ENCODE data around the gene SOCS4. TPM values are rescaled to one million over a fixed set of nuclear protein-coding genes. Genes with fewer than 3 reads are reported as not detected.
"Not testable (repeated sequence)": the region's sequence is repeated elsewhere in the genome, so short reads cannot be mapped to it uniquely, and the experiment has no call there.

SOCS4 gene
- total RNA-seq, 4 donors from 2014 or later = 6.4 to 17.3 (median 12.1) TPM

DNA sequence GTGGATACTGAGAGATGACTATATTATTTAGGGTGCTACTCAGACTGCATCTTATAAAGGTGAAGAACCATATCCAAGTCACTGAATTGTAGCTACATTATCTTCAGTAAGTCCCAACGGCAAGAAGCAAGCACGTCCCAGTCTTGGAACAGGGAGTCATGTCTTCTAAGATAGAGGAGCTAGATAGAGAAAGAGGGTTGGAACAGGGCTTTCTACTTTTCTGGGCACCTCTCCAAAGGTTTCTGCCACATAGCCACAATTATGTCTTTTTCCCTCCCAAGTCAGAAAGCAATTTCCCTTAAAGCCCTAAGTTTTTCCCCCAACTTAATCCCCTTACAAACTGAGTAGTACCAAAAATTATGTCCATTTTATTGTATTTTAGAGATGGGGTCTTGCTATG is 46.8 kb downstream of the SOCS4 start:
- no peaks in the 10 kb centered on the region for H3K9me3 ChIP-seq
- peak overlapping the region in 1 of 4 donors; percentile 36 for H3K27ac ChIP-seq
- no peak for DNase-seq
- intact Hi-C loops (cut with DNase I; ENCODE audit: low total_unique reads) = no loop called here
- TF ChIP-seq EP300 (IDR thresholded peaks at IDR 0.05; ENCODE audit: low read depth) (no peak), POLR2A (IDR thresholded peaks at IDR 0.05) (no peak), POLR2AphosphoS5 (IDR thresholded peaks at IDR 0.05) (no peak)
- TF ChIP-seq, protein P1, sequence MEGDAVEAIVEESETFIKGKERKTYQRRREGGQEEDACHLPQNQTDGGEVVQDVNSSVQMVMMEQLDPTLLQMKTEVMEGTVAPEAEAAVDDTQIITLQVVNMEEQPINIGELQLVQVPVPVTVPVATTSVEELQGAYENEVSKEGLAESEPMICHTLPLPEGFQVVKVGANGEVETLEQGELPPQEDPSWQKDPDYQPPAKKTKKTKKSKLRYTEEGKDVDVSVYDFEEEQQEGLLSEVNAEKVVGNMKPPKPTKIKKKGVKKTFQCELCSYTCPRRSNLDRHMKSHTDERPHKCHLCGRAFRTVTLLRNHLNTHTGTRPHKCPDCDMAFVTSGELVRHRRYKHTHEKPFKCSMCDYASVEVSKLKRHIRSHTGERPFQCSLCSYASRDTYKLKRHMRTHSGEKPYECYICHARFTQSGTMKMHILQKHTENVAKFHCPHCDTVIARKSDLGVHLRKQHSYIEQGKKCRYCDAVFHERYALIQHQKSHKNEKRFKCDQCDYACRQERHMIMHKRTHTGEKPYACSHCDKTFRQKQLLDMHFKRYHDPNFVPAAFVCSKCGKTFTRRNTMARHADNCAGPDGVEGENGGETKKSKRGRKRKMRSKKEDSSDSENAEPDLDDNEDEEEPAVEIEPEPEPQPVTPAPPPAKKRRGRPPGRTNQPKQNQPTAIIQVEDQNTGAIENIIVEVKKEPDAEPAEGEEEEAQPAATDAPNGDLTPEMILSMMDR (IDR thresholded peaks at IDR 0.05) = no peak
- H3K36me3 ChIP-seq = no peaks in the 10 kb centered on the region
- H3K4me1 ChIP-seq = peaks cover 0 to 23% (median 9%) of the 10 kb centered on the region in 4 donors
- no peaks in the 10 kb centered on the region for H3K27me3 ChIP-seq
- WGBS, 2 donors (ENCODE audit: low coverage in 1 of 2) = 62 to 73% methylated on average over 2 of the region's 2 CpGs
- no peak overlapping the region for H3K4me3 ChIP-seq
- in situ Hi-C loops (cut with MboI; ENCODE audit: low pct_ligation_motif_present in 1 of 4, low pct_unique_long_range_greater_than_20kb in 1 of 4, low sequenced_read_pairs in 3 of 4) = no loop called here

DNA sequence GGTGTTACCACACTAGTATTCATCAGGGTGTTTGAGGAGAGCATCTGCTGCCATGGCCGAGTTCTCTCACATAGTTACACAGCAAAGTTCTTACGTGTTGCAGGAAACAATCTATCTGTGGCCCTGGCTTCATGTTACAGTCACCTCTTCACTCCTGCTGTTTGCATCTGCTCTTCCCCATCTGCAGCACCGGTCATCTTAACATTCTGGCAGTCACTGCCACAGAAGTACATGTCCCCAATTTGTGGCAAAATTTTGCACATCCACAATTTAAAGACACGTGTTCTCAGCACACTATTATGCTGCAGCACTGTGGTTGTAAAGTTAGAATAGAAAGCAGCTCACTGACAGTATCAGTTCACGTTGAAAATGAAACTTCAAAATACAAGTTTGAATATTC is 47.6 kb downstream of the SOCS4 start:
- no peaks in the 10 kb centered on the region for H3K9me3 ChIP-seq
- no peak for DNase-seq
- H3K27me3 ChIP-seq = no peaks in the 10 kb centered on the region
- 20 to 48% methylated on average over 4 to 5 of the region's 5 CpGs for WGBS, 2 donors (ENCODE audit: low coverage in 1 of 2)
- in situ Hi-C loops (cut with MboI; ENCODE audit: low pct_ligation_motif_present in 1 of 4, low pct_unique_long_range_greater_than_20kb in 1 of 4, low sequenced_read_pairs in 3 of 4) (no loop called here), intact Hi-C loops (cut with DNase I; ENCODE audit: low total_unique reads) (no loop called here)
- no peak for TF ChIP-seq POLR2A (IDR thresholded peaks at IDR 0.05)
- no peak for TF ChIP-seq EP300 (IDR thresholded peaks at IDR 0.05; ENCODE audit: low read depth)
- no peak for TF ChIP-seq POLR2AphosphoS5 (IDR thresholded peaks at IDR 0.05)
- TF ChIP-seq, protein P1 (IDR thresholded peaks at IDR 0.05) = no peak
- peaks cover 0 to 23% (median 9%) of the 10 kb centered on the region in 4 donors for H3K4me1 ChIP-seq
- H3K4me3 ChIP-seq = no peak overlapping the region
- peak overlapping the region in 1 of 4 donors; percentile 36 for H3K27ac ChIP-seq
- no peaks in the 10 kb centered on the region for H3K36me3 ChIP-seq

DNA sequence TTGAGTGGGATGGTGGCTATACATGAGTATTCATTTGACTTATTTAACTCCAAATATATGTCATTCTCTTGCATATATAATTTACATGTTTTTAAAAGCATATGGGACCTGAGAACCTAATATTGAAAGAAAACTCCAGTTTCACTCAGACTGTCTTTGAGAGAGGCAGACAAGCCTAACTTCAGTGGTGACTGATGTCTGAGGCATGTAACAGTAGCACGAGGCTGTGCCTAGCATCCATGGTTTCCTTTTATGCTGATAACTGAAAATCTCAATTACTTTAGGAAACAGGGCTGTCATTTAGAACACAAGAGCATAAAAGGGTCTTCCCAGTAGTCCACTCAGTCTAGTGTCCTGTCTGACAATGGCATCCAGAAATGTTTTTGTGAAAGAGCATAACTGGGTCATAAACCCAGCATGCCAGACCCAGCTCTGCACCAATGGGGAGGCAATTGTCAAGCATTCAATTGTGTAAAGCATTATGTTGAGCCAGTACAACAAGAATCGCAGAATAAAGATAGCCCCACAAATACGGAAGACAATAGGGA is 48.7 kb downstream of the SOCS4 start:
- Histone ChIP-seq H3K9me3 (no peaks in the 10 kb centered on the region), H3K36me3 (no peaks in the 10 kb centered on the region), H3K4me3 (no peak overlapping the region), H3K27ac (no peak overlapping the region), H3K4me1 (peaks cover 0 to 23% (median 9%) of the 10 kb centered on the region in 4 donors), H3K27me3 (no peaks in the 10 kb centered on the region)
- WGBS, 2 donors (ENCODE audit: low coverage in 1 of 2) = 83 to 85% methylated on average over 3 of the region's 3 CpGs
- DNase-seq = no peak
- in situ Hi-C loops (cut with MboI; ENCODE audit: low pct_ligation_motif_present in 1 of 4, low pct_unique_long_range_greater_than_20kb in 1 of 4, low sequenced_read_pairs in 3 of 4) = no loop called here
- intact Hi-C loops (cut with DNase I; ENCODE audit: low total_unique reads) = no loop called here
- no peak for TF ChIP-seq POLR2AphosphoS5 (IDR thresholded peaks at IDR 0.05)
- TF ChIP-seq, protein P1 (IDR thresholded peaks at IDR 0.05) = no peak
- no peak for TF ChIP-seq EP300 (IDR thresholded peaks at IDR 0.05; ENCODE audit: low read depth)
- no peak for TF ChIP-seq POLR2A (IDR thresholded peaks at IDR 0.05)

DNA sequence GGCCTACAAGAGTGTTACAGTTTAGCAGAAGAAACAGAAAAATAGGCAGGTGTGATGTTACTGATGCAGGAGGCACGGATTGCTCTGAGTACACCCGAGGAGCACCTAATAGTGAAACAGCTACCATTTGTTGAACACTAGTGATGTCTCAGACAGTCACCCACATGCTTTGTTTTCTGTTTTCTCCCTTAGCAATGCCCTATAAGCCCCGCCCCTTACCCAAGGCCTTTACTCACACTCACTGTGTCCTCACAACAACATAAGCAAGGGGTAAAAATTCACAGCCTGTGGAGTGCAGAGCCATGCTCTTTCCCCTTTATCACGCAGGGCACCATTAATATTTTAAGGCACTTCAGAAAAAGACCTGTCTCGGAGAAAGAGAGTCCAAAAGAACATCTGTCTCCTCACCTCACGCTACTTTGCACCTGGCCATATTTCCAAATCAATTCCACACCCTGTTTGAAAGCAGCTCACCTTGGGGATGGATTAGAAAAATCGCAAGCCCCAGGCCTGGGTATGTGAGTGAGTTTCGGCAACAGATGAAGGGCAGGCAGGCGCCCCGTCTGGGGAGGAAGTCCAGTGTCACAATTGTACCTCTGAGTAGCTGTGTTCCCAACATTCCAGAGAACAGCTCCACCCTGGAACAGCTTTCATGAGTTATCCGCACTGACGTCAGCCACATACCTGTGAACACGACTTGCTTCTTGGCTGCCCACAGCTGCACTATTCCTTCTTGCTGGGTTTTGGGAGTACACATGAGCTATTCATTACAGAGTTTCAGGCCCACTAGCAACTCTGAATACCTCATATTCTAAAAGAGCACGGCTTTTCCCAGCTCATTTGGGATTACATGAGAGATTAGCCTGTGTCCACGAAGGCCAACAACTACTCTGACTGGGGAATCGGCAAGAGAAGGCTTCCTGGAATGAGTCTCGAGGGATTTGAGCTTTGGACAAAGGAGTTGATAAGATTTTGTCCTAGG is 50.4 kb downstream of the SOCS4 start:
- Histone ChIP-seq H3K9me3 (no peaks in the 10 kb centered on the region), H3K4me1 (peaks cover 0 to 7% (median 3%) of the 10 kb centered on the region in 4 donors), H3K4me3 (no peak overlapping the region), H3K27me3 (no peaks in the 10 kb centered on the region), H3K27ac (peak overlapping the region; percentile 39 to 65 (median 62)), H3K36me3 (no peaks in the 10 kb centered on the region)
- in situ Hi-C loops (cut with MboI; ENCODE audit: low pct_ligation_motif_present in 1 of 4, low pct_unique_long_range_greater_than_20kb in 1 of 4, low sequenced_read_pairs in 3 of 4) (no loop called here), intact Hi-C loops (cut with DNase I; ENCODE audit: low total_unique reads) (no loop called here)
- peak; percentile 77 for DNase-seq
- no peak for TF ChIP-seq EP300 (IDR thresholded peaks at IDR 0.05; ENCODE audit: low read depth)
- TF ChIP-seq, protein P1 (IDR thresholded peaks at IDR 0.05) = no peak
- peak in 2 of 3 donors; percentile 24 to 68 for TF ChIP-seq POLR2AphosphoS5 (IDR thresholded peaks at IDR 0.05)
- peak; percentile 21 for TF ChIP-seq POLR2A (IDR thresholded peaks at IDR 0.05)
- WGBS, 2 donors (ENCODE audit: low coverage in 1 of 2) = 60 to 69% methylated on average over 10 to 17 of the region's 17 CpGs

DNA sequence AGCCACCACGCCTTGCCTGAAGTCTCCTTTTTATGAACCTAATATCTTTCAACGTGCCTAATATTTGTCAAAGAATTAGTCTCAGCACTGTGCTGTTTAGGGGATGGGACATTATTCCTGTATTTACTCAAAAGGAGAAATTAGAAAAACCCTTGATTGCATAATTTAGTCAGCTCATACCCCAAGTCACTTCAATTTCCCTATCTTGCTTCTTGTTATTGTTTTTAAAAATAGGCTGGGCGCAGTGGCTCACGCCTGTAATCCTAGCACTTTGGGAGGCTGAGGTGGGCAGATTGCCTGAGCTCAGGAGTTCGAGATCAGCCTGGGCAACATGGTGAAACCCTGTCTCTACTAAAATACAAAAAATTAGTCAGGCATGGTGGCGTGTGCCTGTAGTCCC is 52.9 kb downstream of the SOCS4 start:
- H3K27me3 ChIP-seq; H3K4me3 ChIP-seq; H3K27ac ChIP-seq; H3K36me3 ChIP-seq; intact Hi-C loops (cut with DNase I; ENCODE audit: low total_unique reads); H3K4me1 ChIP-seq; DNase-seq; H3K9me3 ChIP-seq: not testable (repeated sequence)
- in situ Hi-C loops (cut with MboI; ENCODE audit: low pct_ligation_motif_present in 1 of 4, low pct_unique_long_range_greater_than_20kb in 1 of 4, low sequenced_read_pairs in 3 of 4) = loop anchor here in 2 of 4 donors (10.0 kb wide), 2 partner anchors 55 to 75 kb away; no protein-coding TSS in a partner anchor
- 83% methylated on average over 6 of the region's 6 CpGs; no CpG with 5 or more reads in 1 of the 2 donors for WGBS, 2 donors (ENCODE audit: low coverage in 1 of 2)

Data from transverse colon (tissue), 4 donors.